Tibial nerve (tissue), 4 donors: ENCODE results near the gene NT5DC4.

Experiments
- EP300 ChIP-seq, 2 donors: sonication (generic); formaldehyde crosslinking; IDR thresholded peaks; one replicate each; pipeline ENCODE4 v1.6.1; 2017; ENCODE audit warnings: antibody characterized with exemption in 2 of 2, mild to moderate bottlenecking in 1 of 2
- TF ChIP-seq, protein P1 (sequence below), 5 experiments: fragments of 200-600 bp in 3 of 5; fragments of 450-650 bp in 2 of 5; sonication (generic) in 3 of 5; IDR thresholded peaks; one replicate each; pipeline ENCODE4 v1.5.1; 2016 to 2019; ENCODE audit warnings: antibody characterized with exemption in 5 of 5, mild to moderate bottlenecking in 3 of 5, moderate library complexity in 2 of 5

DNA sequence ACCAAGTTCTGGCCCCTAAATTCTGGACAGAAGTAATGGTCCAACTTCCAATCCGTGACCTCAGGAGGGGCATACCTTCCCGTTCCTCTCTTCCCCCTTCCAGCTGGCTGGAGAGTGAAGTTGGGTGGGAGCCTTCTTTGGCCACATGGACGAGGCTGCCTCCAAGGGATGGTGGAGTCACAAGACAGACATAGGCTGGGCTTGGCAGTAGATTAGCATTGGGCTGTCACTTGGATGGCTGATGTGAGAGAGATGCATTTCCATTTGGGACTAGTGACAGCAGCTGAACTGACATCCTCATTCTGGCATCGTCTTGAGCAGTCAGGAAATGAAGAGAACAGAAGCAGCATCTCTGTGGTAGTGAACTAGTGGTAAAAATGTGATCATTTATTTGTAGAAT is 12.6 kb downstream of the NT5DC4 start:
- no peak for TF ChIP-seq EP300 (IDR thresholded peaks at IDR 0.05)
- TF ChIP-seq, protein P1, sequence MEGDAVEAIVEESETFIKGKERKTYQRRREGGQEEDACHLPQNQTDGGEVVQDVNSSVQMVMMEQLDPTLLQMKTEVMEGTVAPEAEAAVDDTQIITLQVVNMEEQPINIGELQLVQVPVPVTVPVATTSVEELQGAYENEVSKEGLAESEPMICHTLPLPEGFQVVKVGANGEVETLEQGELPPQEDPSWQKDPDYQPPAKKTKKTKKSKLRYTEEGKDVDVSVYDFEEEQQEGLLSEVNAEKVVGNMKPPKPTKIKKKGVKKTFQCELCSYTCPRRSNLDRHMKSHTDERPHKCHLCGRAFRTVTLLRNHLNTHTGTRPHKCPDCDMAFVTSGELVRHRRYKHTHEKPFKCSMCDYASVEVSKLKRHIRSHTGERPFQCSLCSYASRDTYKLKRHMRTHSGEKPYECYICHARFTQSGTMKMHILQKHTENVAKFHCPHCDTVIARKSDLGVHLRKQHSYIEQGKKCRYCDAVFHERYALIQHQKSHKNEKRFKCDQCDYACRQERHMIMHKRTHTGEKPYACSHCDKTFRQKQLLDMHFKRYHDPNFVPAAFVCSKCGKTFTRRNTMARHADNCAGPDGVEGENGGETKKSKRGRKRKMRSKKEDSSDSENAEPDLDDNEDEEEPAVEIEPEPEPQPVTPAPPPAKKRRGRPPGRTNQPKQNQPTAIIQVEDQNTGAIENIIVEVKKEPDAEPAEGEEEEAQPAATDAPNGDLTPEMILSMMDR (IDR thresholded peaks at IDR 0.05) = no peak
